LoVo (cell line): ENCODE measurements around the gene VPS33A.
"Not testable (repeated sequence)": the region's sequence is repeated elsewhere in the genome, so short reads cannot be mapped to it uniquely, and the experiment has no call there.

Experiments used
- DNase-seq: peaks from one replicate; pipeline ENCODE4 v3.0.0-alpha.2; 2016; ENCODE audit warnings: low spot score

Gene VPS33A

GRCh38 chr12:122204167-122205052, 61.9 kb downstream of the VPS33A start:
- no peak for DNase-seq

GRCh38 chr12:122203301-122204166, 62.8 kb downstream of the VPS33A start, which contains the start of gene B3GNT4:
TSS of gene B3GNT4 (plus strand) at chr12:122203709. CDS start at chr12:122204619, 910 bp downstream.
- DNase-seq: peak; percentile 84

GRCh38 chr12:122202811-122203210, 63.5 kb downstream of the VPS33A start:
- not testable (repeated sequence) for DNase-seq

GRCh38 chr12:122202017-122202416, 64.3 kb downstream of the VPS33A start:
- DNase-seq: no peak

GRCh38 chr12:122201381-122201780, 64.9 kb downstream of the VPS33A start:
- no peak for DNase-seq

- no peak for DNase-seq
Measured at GRCh38 chr12:122200541-122201175, 65.6 kb downstream of the VPS33A start.

GRCh38 chr12:122199484-122200355, 66.6 kb downstream of the VPS33A start:
- DNase-seq: no peak

GRCh38 chr12:122197612-122197966, 68.7 kb downstream of the VPS33A start:
- no peak for DNase-seq

GRCh38 chr12:122195405-122195804, 70.9 kb downstream of the VPS33A start:
- DNase-seq: no peak

- no peak for DNase-seq
Measured at GRCh38 chr12:122194804-122195203, 71.5 kb downstream of the VPS33A start.

GRCh38 chr12:122192441-122192840, 73.9 kb downstream of the VPS33A start:
- DNase-seq: no peak

- peak; percentile 58 for DNase-seq
Measured at GRCh38 chr12:122190842-122191668, 75.2 kb downstream of the VPS33A start.

GRCh38 chr12:122189626-122190475, 76.4 kb downstream of the VPS33A start:
- no peak for DNase-seq

- no peak for DNase-seq
Measured at GRCh38 chr12:122187466-122187865, 78.8 kb downstream of the VPS33A start.

- no peak for DNase-seq
Measured at GRCh38 chr12:122185494-122186082, 80.7 kb downstream of the VPS33A start.

GRCh38 chr12:122185079-122185478, 81.2 kb downstream of the VPS33A start:
- DNase-seq: no peak

- no peak for DNase-seq
Measured at GRCh38 chr12:122184517-122184916, 81.8 kb downstream of the VPS33A start.

- no peak for DNase-seq
Measured at GRCh38 chr12:122183588-122183940, 82.7 kb downstream of the VPS33A start.

- DNase-seq: peak; percentile 34
Measured at GRCh38 chr12:122182887-122183587, 83.3 kb downstream of the VPS33A start, which contains the start of gene LRRC43. TSS of gene LRRC43 (plus strand) at chr12:122183123. CDS start at chr12:122183145, 22 bp downstream.
